Fibroblast of pulmonary artery (primary cell): ENCODE measurements around the gene DENND1A.

Source experiments
- DNase-seq: peaks from one replicate; pipeline ENCODE4 v3.0.0-alpha.2; 2010; ENCODE audit warnings: low read depth
- H3K4me3 ChIP-seq: replicated peaks from 2 replicates; pipeline ENCODE4 v1.5.1; 2011; ENCODE audit warnings: low read depth, mild to moderate bottlenecking, control low read depth, low read length, moderate library complexity
- TF ChIP-seq, protein P1 (sequence below): IDR thresholded peaks from 2 replicates; pipeline ENCODE4 v1.5.1; 2011; ENCODE audit warnings: mild to moderate bottlenecking, control low read depth, low read length, inconsistent platforms; ENCODE audit errors: missing control alignments

DENND1A gene

DNA sequence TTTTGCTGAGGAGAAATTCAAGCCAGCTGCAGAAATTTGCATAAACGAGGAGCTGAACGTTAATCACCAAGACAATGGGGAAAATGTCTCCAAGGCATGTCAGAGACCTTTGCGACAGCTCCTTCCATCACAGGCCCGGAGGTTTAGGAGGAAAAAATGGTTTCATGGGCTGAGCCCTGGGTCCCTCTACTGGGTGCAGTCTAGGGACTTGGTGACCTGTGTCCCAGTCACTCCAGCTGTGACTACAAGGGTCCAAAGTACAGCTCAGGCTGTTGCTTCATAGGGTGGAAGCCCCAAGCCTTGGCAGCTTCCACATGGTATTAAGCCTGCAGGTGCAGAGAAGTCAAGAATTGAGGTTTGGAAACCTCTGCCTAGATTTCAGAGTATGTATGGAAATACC, 207.5 kb downstream of the DENND1A start:
- no peak overlapping the region for H3K4me3 ChIP-seq
- TF ChIP-seq, protein P1, sequence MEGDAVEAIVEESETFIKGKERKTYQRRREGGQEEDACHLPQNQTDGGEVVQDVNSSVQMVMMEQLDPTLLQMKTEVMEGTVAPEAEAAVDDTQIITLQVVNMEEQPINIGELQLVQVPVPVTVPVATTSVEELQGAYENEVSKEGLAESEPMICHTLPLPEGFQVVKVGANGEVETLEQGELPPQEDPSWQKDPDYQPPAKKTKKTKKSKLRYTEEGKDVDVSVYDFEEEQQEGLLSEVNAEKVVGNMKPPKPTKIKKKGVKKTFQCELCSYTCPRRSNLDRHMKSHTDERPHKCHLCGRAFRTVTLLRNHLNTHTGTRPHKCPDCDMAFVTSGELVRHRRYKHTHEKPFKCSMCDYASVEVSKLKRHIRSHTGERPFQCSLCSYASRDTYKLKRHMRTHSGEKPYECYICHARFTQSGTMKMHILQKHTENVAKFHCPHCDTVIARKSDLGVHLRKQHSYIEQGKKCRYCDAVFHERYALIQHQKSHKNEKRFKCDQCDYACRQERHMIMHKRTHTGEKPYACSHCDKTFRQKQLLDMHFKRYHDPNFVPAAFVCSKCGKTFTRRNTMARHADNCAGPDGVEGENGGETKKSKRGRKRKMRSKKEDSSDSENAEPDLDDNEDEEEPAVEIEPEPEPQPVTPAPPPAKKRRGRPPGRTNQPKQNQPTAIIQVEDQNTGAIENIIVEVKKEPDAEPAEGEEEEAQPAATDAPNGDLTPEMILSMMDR, result no peak
- DNase-seq, result no peak

DNA sequence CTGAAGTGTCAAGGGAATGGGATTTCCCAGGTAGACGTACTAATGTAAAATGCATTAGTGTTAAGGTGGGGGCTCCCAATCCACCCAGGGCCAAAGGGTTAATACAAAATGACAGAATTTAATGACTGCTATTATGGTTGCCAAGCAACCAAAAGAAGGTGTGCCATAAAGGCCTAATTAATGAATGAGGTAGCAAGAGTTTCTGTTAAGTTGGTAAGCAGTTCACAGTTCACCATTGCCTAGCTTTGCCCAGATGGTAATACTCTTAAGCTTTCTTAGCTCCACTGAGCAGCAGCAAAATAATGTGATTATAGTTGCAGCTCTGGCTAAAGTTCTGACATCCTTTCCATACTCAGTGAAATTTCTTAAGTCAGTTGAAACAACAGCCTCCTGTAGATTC, 211.7 kb downstream of the DENND1A start:
- no peak overlapping the region for H3K4me3 ChIP-seq
- no peak for DNase-seq
- TF ChIP-seq, protein P1, result no peak

DNA sequence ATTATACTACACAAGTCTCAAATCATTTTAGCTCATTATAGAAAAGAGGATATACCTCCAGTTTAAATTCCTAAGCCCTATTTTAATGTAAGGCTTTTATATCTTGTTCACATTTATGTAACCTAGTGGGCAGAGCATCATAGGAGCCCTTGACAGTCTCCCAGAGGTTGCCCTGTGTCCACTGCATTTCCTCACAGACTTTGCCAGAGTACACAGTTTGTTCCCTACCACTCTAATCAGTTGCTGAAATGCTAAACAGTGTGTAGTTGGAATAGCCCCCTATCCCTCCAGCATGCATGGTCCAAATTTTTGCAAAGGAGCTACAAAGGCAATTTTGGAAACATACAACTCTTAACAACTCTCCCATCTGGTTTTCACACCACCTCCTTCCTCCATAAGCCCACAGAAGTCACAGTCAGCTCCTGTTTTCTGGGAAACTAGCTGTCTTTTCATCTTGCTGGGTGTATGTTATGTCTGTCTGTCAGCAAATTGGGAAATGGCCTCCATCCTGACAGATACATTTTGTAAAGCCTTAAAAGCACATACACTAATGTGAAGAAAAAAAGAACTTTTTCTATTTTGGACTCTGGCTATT, 212.2 kb downstream of the DENND1A start:
- no peak for DNase-seq
- TF ChIP-seq, protein P1, result no peak
- H3K4me3 ChIP-seq, result no peak overlapping the region

DNA sequence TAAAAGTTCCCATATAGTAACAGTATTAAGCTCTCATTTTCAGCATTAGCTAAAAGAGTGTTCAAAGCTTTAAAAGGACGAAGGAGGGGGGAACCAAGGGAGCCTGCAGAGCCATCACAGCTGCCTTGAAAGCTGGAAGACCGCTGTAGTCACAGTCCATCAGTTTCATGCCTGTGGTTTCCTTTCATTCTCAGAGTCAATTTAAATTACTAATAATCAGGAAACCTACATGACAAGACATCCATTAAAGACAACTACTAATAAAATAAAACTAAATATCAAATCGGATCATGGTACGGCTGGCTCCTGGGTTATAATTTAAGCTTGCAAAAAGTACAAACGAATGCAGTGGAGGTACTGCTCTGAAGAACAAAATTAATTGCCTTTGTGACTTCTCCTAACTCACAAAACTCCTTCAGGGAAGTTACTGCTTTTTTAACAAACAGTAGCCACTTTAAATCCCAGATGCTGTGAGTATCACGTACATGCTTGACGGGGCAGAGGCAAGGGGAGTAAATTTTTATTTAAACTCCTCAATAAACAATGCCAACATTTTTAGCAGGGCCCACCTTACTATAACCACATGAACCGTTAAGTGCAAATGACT, 213.5 kb downstream of the DENND1A start:
- H3K4me3 ChIP-seq, result no peak overlapping the region
- DNase-seq, result no peak
- TF ChIP-seq, protein P1, result no peak

DNA sequence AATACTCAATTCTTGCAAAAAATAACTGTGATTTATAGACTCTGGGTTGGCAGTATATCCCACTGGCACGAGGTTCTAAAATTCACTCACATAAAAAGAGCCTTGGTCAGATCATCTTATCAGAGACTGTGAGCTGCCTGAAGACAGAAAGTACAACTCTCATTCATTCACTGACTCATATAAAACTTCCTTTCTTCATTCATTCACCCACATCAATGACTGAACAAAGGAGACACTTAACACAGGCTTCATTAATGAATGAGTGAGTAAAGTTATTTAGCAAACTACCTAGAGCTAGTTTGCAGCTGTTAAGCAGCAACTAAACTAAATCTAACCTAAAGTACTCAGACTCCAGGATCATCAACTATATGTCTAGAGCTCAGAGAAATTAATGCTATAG, 214.7 kb downstream of the DENND1A start:
- DNase-seq, result no peak
- H3K4me3 ChIP-seq, result no peak overlapping the region
- TF ChIP-seq, protein P1, result no peak

DNA sequence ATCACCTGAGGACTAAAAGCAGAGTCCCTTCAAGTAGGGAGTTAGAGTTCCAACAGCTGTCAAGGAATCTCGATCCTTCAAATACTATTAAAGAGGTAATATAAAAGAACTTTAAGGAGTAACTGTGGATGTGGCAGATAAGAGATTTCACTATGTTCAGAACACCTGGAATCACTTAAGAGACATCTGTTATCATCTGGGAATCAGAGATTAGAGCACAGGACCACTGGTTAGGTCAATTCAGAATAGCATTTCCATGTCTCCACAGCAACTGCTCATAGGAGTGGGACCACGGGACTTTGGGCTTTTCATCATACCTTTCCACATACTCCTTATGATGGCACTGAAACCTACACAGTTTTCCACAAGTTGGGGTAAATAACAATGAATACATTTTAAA, 216.6 kb downstream of the DENND1A start:
- TF ChIP-seq, protein P1, result no peak
- DNase-seq, result no peak
- H3K4me3 ChIP-seq, result no peak overlapping the region

DNA sequence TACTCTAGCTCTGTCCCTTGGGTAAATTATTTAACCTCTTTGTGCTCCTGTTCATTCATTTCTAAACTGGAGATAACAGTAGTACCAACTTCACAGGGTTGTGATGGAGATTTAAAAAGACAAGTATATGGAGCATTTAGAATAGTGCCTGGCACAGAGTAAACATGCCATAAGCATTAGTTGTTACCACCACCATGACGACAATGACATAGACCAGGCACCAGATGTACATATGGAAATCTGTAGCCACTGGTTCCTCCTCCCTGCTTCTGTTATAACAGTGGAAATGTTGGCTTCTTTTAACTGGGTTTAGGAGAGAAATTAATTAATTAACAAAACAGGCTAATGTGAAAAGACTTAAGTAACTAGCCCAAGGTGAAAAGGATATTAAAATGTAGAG, 217.5 kb downstream of the DENND1A start:
- DNase-seq, result peak; percentile 11
- TF ChIP-seq, protein P1, result no peak
- no peak overlapping the region for H3K4me3 ChIP-seq
